HK-2 (cell line): ENCODE results near the gene LRRC9.
"Not testable (repeated sequence)": the region's sequence is repeated elsewhere in the genome, so short reads cannot be mapped to it uniquely, and the experiment has no call there.

ENCODE experiments used
- DNase-seq: peaks from one replicate; pipeline ENCODE4 v3.0.0-alpha.2; 2018; ENCODE audit not compliant: unreplicated experiment

Gene LRRC9

GRCh38 chr14:59919570-59920377 is at the start of gene LRRC9:
LRRC9 (plus strand) TSS chr14:59920144.
- DNase-seq: no peak

- DNase-seq: peak; percentile 60
These were observed 49.4 kb upstream of the LRRC9 start, which contains the start of gene RTN1 for GRCh38 chr14:59870277-59871165. RTN1 (minus strand) TSS chr14:59870776; CDS start chr14:59870630, 146 bp downstream.

GRCh38 chr14:59871166-59871495 is 48.8 kb upstream of the LRRC9 start:
- no peak for DNase-seq

GRCh38 chr14:59882957-59883356 is 37.0 kb upstream of the LRRC9 start:
- DNase-seq: no peak

- no peak for DNase-seq
These were observed 29.3 kb upstream of the LRRC9 start for GRCh38 chr14:59890676-59891075.

- no peak for DNase-seq
These were observed 24.2 kb upstream of the LRRC9 start for GRCh38 chr14:59895721-59896120.

GRCh38 chr14:59897757-59898383 is 22.1 kb upstream of the LRRC9 start:
- no peak for DNase-seq

GRCh38 chr14:59900556-59900955 is 19.4 kb upstream of the LRRC9 start:
- no peak for DNase-seq

- DNase-seq: no peak
These were observed 15.8 kb upstream of the LRRC9 start for GRCh38 chr14:59904184-59904583.

GRCh38 chr14:59905188-59905587 is 14.8 kb upstream of the LRRC9 start:
- no peak for DNase-seq

- DNase-seq: no peak
These were observed 7.5 kb upstream of the LRRC9 start for GRCh38 chr14:59912443-59912842.

GRCh38 chr14:59913187-59913586 is 6.8 kb upstream of the LRRC9 start:
- DNase-seq: no peak

GRCh38 chr14:59918824-59919569 is 947 bp upstream of the LRRC9 start:
- no peak for DNase-seq

- DNase-seq: no peak
These were observed 387 bp downstream of the LRRC9 start for GRCh38 chr14:59920378-59920683.

- DNase-seq: no peak
These were observed 5.9 kb downstream of the LRRC9 start for GRCh38 chr14:59925797-59926196.

- DNase-seq: no peak
These were observed 6.6 kb downstream of the LRRC9 start for GRCh38 chr14:59926534-59926933.

GRCh38 chr14:59931237-59931636 is 11.3 kb downstream of the LRRC9 start:
- DNase-seq: no peak

- no peak for DNase-seq
These were observed 16.2 kb downstream of the LRRC9 start for GRCh38 chr14:59936145-59936544.

GRCh38 chr14:59939828-59940227 is 19.9 kb downstream of the LRRC9 start:
- DNase-seq: no peak

- not testable (repeated sequence) for DNase-seq
These were observed 22.4 kb downstream of the LRRC9 start for GRCh38 chr14:59942296-59942862.

GRCh38 chr14:59944909-59945308 is 25.0 kb downstream of the LRRC9 start:
- no peak for DNase-seq

- DNase-seq: not testable (repeated sequence)
These were observed 32.2 kb downstream of the LRRC9 start for GRCh38 chr14:59952141-59952540.
